ENCODE data around the gene PRDM12.

PRDM12 gene

DNA sequence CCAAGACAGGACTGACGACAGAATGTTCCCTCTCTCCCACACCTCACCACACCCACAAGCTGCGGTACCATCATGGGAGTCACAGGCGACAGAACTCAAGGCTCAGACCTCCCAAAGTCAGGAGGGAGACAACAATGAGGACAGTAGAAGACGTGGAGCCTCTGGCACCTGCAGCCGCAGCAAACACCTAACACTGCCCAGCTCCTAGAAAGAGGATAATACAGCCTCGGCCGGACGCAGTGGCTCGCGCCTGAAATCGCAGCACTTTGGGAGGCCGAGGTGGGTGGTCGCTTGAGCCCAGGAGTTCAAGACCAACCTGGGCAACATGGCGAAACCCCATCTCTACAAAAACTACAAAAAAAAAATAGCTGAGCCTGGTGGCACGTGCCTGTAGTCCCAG, 13.2 kb upstream of the PRDM12 start:
- Histone ChIP-seq H3K4me3 (no peak overlapping the region), H3K9me3 (no peaks in the 10 kb centered on the region), H3K36me3 (replicated peaks) (no peaks in the 10 kb centered on the region), H3K27me3 (ENCODE audit: low read depth) (peaks cover 4% of the 10 kb centered on the region), H3K4me1 (no peaks in the 10 kb centered on the region)
- in situ Hi-C loops (cut with MboI; ENCODE audit: low sequenced_read_pairs) = no loop called here
- DNase-seq (ENCODE audit: low spot score in 2 of 2) = no peak

GRCh38 chr9:130651752-130652151, 12.6 kb upstream of the PRDM12 start:
- in situ Hi-C loops (cut with MboI; ENCODE audit: low sequenced_read_pairs) = no loop called here
- no peak for DNase-seq (ENCODE audit: low spot score in 2 of 2)
- H3K4me1 ChIP-seq = no peaks in the 10 kb centered on the region

DNA sequence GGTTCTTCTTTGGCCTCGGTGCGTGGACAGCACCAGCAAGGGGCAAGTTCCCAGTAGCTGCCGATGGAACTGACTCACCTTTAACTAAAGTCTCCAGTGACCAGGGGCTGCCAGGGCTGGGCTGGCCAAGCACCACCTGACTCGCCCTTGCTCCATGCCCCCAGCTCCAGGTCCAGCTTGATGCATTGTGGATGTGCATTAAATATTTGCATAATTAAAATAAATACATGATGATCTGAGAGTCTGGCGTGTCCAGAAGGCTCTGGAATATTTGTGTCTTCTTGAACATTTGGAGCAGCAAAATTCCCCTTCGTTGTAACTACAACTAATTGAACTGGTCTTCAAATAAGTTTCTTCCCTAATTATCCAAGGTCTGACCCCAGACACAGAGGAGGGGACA, 9.5 kb upstream of the PRDM12 start:
- Histone ChIP-seq H3K27me3 (ENCODE audit: low read depth) (peaks cover 35% of the 10 kb centered on the region), H3K9me3 (no peaks in the 10 kb centered on the region), H3K4me1 (no peaks in the 10 kb centered on the region), H3K36me3 (replicated peaks) (no peaks in the 10 kb centered on the region), H3K4me3 (no peak overlapping the region)
- DNase-seq (ENCODE audit: low spot score in 2 of 2) = no peak
- in situ Hi-C loops (cut with MboI; ENCODE audit: low sequenced_read_pairs) = no loop called here

More at GRCh38 chr9:130651752-130652151, 12.6 kb upstream of the PRDM12 start:
- Histone ChIP-seq H3K27me3 (ENCODE audit: low read depth) (peaks cover 9% of the 10 kb centered on the region), H3K36me3 (replicated peaks) (no peaks in the 10 kb centered on the region), H3K9me3 (no peaks in the 10 kb centered on the region), H3K4me3 (no peak overlapping the region)

DNA sequence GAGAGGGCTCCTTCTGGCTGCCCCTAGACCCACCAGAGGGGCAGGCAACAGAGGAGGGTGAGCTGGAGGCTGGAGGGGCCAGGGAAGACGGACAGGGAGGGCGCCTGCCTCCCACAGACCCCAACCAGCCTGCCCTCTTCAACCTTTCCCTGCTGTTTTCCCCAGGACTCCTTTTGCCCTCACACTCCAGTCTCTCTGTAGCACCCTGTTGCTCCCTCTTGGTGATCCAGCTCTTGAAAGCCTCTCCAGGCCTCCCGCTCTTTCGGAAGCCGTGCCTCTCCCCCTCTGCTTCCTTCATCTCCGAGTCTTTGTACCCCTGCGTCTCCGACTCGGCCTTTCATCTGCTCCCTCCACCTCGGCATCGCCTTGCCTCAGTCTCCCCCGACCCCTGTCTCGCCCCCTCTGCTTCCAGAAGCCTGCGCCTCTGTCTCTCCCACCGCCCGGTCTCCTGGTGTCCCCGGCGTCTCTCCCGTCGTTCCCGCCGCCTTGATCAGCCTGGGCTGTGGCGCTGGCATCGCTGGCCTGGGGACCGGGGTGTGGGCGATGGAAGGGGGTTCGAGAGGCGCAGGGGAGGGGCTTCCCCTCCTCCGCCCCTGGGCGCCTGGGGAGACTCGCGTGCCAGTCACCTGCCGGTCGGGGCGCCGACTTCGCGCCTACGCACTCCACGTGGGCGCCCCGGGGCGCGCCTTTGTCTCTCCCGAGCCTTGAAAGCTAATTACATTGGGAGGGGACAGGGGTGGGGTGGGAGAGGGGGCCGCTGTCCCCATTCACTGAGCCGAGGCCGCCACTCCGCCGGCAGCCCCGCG, 5.3 kb upstream of the PRDM12 start:
- DNase-seq (ENCODE audit: low spot score in 2 of 2) = no peak

GRCh38 chr9:130659699-130660248, 4.6 kb upstream of the PRDM12 start:
- no peak for DNase-seq (ENCODE audit: low spot score in 2 of 2)
- H3K36me3 ChIP-seq (replicated peaks) = no peaks in the 10 kb centered on the region
- H3K27me3 ChIP-seq (ENCODE audit: low read depth) = peaks cover 84% of the 10 kb centered on the region
- no peaks in the 10 kb centered on the region for H3K9me3 ChIP-seq
- no peaks in the 10 kb centered on the region; the same call in 1 of the 2 replicates for H3K4me1 ChIP-seq
- in situ Hi-C loops (cut with MboI; ENCODE audit: low sequenced_read_pairs) = no loop called here
- H3K4me3 ChIP-seq = no peak overlapping the region

More for the DNA sequence above, 5.3 kb upstream of the PRDM12 start:
- Histone ChIP-seq H3K4me3 (no peak overlapping the region), H3K9me3 (no peaks in the 10 kb centered on the region), H3K4me1 (no peaks in the 10 kb centered on the region; the same call in 1 of the 2 replicates), H3K27me3 (ENCODE audit: low read depth) (peaks cover 77% of the 10 kb centered on the region), H3K36me3 (replicated peaks) (no peaks in the 10 kb centered on the region)
- in situ Hi-C loops (cut with MboI; ENCODE audit: low sequenced_read_pairs) = no loop called here

GRCh38 chr9:130660326-130660682, 4.1 kb upstream of the PRDM12 start:
- H3K4me1 ChIP-seq = no peaks in the 10 kb centered on the region; the same call in 1 of the 2 replicates
- peaks cover 88% of the 10 kb centered on the region for H3K27me3 ChIP-seq (ENCODE audit: low read depth)
- no peak for DNase-seq (ENCODE audit: low spot score in 2 of 2)
- H3K4me3 ChIP-seq = no peak overlapping the region
- no peaks in the 10 kb centered on the region for H3K9me3 ChIP-seq
- no peaks in the 10 kb centered on the region for H3K36me3 ChIP-seq (replicated peaks)
- in situ Hi-C loops (cut with MboI; ENCODE audit: low sequenced_read_pairs) = no loop called here

GRCh38 chr9:130660683-130661450, 3.5 kb upstream of the PRDM12 start:
- no peaks in the 10 kb centered on the region; the same call in 1 of the 2 replicates for H3K4me1 ChIP-seq
- peaks cover 91% of the 10 kb centered on the region for H3K27me3 ChIP-seq (ENCODE audit: low read depth)
- H3K4me3 ChIP-seq = no peak overlapping the region
- no peak for DNase-seq (ENCODE audit: low spot score in 2 of 2)
- H3K9me3 ChIP-seq = no peaks in the 10 kb centered on the region
- in situ Hi-C loops (cut with MboI; ENCODE audit: low sequenced_read_pairs) = no loop called here
- no peaks in the 10 kb centered on the region for H3K36me3 ChIP-seq (replicated peaks)

GRCh38 chr9:130661451-130662098, 2.8 kb upstream of the PRDM12 start:
- Histone ChIP-seq H3K27me3 (ENCODE audit: low read depth) (peaks cover 93% of the 10 kb centered on the region), H3K9me3 (no peaks in the 10 kb centered on the region)

GRCh38 chr9:130662099-130662969, 2.1 kb upstream of the PRDM12 start:
- no peak for DNase-seq (ENCODE audit: low spot score in 2 of 2)
- H3K4me3 ChIP-seq = no peak overlapping the region
- no peaks in the 10 kb centered on the region for H3K9me3 ChIP-seq
- peaks cover 97% of the 10 kb centered on the region for H3K27me3 ChIP-seq (ENCODE audit: low read depth)
- H3K4me1 ChIP-seq = no peaks in the 10 kb centered on the region; the same call in 1 of the 2 replicates
- no peaks in the 10 kb centered on the region for H3K36me3 ChIP-seq (replicated peaks)
- in situ Hi-C loops (cut with MboI; ENCODE audit: low sequenced_read_pairs) = no loop called here

More at GRCh38 chr9:130661451-130662098, 2.8 kb upstream of the PRDM12 start:
- no peaks in the 10 kb centered on the region; the same call in 1 of the 2 replicates for H3K4me1 ChIP-seq
- H3K36me3 ChIP-seq (replicated peaks) = no peaks in the 10 kb centered on the region
- no peak overlapping the region for H3K4me3 ChIP-seq
- in situ Hi-C loops (cut with MboI; ENCODE audit: low sequenced_read_pairs) = no loop called here
- no peak for DNase-seq (ENCODE audit: low spot score in 2 of 2)

DNA sequence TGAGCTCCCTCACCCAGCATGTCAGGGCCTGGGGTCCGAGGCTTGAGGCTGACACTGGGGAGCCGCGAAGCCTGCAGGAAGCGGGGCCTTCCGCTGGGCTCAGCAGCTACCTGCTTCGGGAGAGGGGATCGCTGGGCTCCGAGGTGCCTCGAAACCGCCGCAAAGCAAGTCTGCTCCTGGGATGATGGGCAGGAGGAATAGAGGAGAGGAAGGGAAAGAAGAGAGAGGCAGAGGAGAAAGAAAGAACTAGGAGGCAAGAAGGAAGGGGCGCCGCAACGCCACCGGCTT, 1.5 kb upstream of the PRDM12 start:
- Histone ChIP-seq H3K36me3 (replicated peaks) (no peaks in the 10 kb centered on the region), H3K4me1 (no peaks in the 10 kb centered on the region; the same call in 1 of the 2 replicates), H3K4me3 (no peak overlapping the region), H3K27me3 (ENCODE audit: low read depth) (peaks cover 98% of the 10 kb centered on the region), H3K9me3 (no peaks in the 10 kb centered on the region)
- in situ Hi-C loops (cut with MboI; ENCODE audit: low sequenced_read_pairs) = no loop called here
- DNase-seq (ENCODE audit: low spot score in 2 of 2) = no peak

DNA sequence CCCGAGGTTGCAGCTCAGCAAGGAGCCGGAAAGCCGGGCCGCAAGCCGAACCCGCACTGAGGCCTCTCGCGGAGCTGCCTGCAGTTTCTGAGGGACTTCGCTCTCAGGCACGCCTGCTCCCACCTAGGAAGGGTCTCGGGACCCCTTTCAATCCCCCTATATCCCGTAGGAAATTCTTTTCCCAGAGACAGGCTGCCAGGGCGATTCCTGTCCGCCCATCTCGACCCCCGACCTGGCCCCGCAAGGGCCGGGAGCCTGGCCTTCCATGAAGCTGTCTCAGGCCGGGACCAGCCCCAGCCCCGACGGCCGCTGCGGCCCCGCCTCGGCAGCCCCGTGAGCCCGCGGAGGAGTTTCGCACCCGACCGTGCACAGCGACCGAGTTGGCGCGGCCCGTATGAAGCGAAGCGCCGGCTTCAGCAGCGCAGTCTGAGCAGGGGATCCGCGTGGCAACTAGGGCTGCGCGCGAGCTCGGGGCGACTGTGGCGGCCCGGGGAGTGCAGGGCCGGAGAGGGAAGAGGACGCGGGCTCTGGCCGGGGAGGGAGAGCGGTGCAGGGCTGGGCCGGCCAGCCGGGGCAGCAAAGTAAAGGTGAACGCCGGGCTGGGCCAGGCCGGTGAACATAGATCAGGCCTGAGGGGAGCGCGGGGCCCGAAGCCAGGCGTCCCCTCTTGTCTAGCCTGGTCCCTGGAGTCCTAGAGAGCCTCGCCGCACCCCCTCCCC, 977 bp upstream of the PRDM12 start:
- in situ Hi-C loops (cut with MboI; ENCODE audit: low sequenced_read_pairs) = no loop called here
- Histone ChIP-seq H3K4me1 (no peaks in the 10 kb centered on the region; the same call in 1 of the 2 replicates), H3K9me3 (no peaks in the 10 kb centered on the region), H3K36me3 (replicated peaks) (no peaks in the 10 kb centered on the region), H3K27me3 (ENCODE audit: low read depth) (peaks cover 93% of the 10 kb centered on the region), H3K4me3 (no peak overlapping the region)
- DNase-seq (ENCODE audit: low spot score in 2 of 2) = no peak

DNA sequence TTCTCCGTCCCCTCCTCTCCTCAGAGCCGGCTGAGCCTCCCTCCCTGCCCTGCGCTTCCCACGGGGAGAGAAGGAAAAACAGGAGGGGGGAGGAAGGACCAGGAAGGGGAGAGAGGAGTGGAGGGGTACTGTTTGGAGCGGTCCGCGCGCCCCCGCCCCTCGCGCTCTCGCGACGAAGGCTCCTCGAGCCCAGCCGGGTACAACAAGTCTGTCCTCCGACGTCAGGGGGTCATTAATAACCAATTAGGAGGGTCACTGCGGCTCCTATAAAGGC, 480 bp upstream of the PRDM12 start:
- no peaks in the 10 kb centered on the region for H3K36me3 ChIP-seq (replicated peaks)
- no peak for DNase-seq (ENCODE audit: low spot score in 2 of 2)
- H3K4me1 ChIP-seq = no peaks in the 10 kb centered on the region; the same call in 1 of the 2 replicates
- H3K9me3 ChIP-seq = no peaks in the 10 kb centered on the region
- in situ Hi-C loops (cut with MboI; ENCODE audit: low sequenced_read_pairs) = no loop called here
- no peak overlapping the region for H3K4me3 ChIP-seq
- H3K27me3 ChIP-seq (ENCODE audit: low read depth) = peaks cover 88% of the 10 kb centered on the region

DNA sequence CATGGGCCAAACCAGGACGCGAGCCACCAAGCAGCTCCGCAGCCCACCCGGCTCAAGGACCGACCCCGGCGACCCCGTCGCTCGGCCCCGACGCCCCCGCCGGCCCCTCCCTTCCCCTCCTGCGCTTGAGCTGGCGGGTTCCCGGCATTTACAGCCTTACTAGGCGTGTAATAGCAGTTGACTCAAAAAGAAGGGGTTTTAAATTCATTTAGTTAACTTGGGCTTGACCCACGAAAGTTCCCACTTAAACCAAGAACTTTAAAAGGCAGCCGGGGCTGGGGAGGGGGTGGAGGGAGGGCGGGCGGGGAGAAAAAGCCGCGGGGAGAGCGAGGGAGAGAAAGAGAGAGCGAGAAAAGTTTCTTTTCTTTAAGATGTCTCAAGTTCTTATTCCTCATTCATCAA, 636 bp downstream of the PRDM12 start:
- no peaks in the 10 kb centered on the region; the same call in 1 of the 2 replicates for H3K4me1 ChIP-seq
- H3K4me3 ChIP-seq = no peak overlapping the region
- H3K9me3 ChIP-seq = no peaks in the 10 kb centered on the region
- peaks cover 77% of the 10 kb centered on the region for H3K27me3 ChIP-seq (ENCODE audit: low read depth)
- DNase-seq (ENCODE audit: low spot score in 2 of 2) = no peak
- no peaks in the 10 kb centered on the region for H3K36me3 ChIP-seq (replicated peaks)
- in situ Hi-C loops (cut with MboI; ENCODE audit: low sequenced_read_pairs) = no loop called here

Measured in HAP-1 (cell line).